A673 (cell line): ENCODE data around the gene SLC35C1.

Source experiments
- CTCF ChIP-seq: fragments of 300-800, 200-600 bp; sonication (generic); conservative IDR thresholded peaks from 2 replicates; pipeline ENCODE4 v1.5.1; 2017; ENCODE audit warnings: low read depth, mild to moderate bottlenecking, antibody characterized with exemption, low read length, moderate library complexity, mixed read lengths
- EZH2 ChIP-seq: fragments of 200-600 bp; sonication (generic); IDR thresholded peaks from 2 replicates; pipeline ENCODE4 v1.6.1; 2017; ENCODE audit warnings: borderline replicate concordance, low read depth, mild to moderate bottlenecking, mixed read lengths, antibody characterized with exemption, low read length; ENCODE audit not compliant: poor library complexity, severe bottlenecking

GRCh38 chr11:45777127-45777969, 27.6 kb upstream of the SLC35C1 start:
- TF ChIP-seq CTCF (no peak), EZH2 (no peak)
